ENCODE measurements around the gene ENTPD2. TPM values are rescaled to one million over a fixed set of nuclear protein-coding genes. Genes with fewer than 3 reads are reported as not detected.
"Not testable (repeated sequence)": the region's sequence is repeated elsewhere in the genome, so short reads cannot be mapped to it uniquely, and the experiment has no call there.

ENTPD2 gene
- total RNA-seq, 2 donors from 2014 or later, result 0.41 to 0.67 TPM

DNA sequence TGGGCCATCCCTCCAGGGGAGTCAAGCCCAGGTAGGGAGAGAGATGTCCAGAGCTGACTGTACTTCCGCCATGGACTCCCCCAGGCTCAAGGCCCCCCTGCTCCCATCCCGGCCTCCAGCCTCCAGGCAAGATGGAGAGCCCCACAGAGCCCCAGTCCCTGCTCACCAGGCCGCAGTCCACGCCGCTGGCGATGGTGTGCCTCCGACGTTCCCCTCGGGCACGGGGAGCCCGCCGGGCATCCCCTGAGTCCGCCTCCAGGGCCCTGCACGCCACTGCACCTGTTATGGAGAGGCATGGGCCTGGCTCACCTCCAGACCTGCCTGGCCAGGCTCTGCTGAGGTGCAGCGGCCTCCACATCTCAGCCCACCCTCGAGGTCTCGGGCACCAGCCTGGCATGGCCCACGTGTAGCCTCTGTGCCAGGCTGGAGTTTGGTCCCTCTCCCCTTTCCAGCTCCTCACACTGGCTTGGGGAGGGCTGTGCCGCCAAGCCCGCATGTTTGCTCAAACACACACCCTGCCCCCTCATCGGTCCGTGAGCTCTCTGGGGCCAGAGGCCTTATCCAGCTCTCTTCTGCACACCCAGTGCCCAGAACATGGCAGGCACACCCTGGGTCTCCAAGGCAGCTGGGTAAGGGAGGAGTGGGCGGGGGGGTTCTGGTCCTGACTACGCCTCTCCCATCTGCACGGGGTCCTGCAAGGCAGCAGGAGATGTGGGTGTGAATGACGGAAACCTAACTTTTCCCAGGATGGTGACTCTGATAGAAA is 12.4 kb upstream of the ENTPD2 start:
- no peak for DNase-seq (ENCODE audit: low spot score)
- Histone ChIP-seq H3K36me3 (no peaks in the 10 kb centered on the region), H3K4me1 (peaks cover 0 to 17% of the 10 kb centered on the region in 2 donors), H3K9me3 (no peaks in the 10 kb centered on the region), H3K27ac (no peak overlapping the region), H3K27me3 (peaks cover 0 to 3% of the 10 kb centered on the region in 2 donors), H3K4me3 (no peak overlapping the region)
- TF ChIP-seq, protein P1, sequence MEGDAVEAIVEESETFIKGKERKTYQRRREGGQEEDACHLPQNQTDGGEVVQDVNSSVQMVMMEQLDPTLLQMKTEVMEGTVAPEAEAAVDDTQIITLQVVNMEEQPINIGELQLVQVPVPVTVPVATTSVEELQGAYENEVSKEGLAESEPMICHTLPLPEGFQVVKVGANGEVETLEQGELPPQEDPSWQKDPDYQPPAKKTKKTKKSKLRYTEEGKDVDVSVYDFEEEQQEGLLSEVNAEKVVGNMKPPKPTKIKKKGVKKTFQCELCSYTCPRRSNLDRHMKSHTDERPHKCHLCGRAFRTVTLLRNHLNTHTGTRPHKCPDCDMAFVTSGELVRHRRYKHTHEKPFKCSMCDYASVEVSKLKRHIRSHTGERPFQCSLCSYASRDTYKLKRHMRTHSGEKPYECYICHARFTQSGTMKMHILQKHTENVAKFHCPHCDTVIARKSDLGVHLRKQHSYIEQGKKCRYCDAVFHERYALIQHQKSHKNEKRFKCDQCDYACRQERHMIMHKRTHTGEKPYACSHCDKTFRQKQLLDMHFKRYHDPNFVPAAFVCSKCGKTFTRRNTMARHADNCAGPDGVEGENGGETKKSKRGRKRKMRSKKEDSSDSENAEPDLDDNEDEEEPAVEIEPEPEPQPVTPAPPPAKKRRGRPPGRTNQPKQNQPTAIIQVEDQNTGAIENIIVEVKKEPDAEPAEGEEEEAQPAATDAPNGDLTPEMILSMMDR (IDR thresholded peaks at IDR 0.05), result no peak

- Histone ChIP-seq H3K36me3 (no peaks in the 10 kb centered on the region), H3K4me1 (peaks cover 0 to 9% of the 10 kb centered on the region in 2 donors), H3K27me3 (peaks cover 0 to 3% of the 10 kb centered on the region in 2 donors), H3K27ac (no peak overlapping the region), H3K4me3 (no peak overlapping the region), H3K9me3 (no peaks in the 10 kb centered on the region)
- TF ChIP-seq, protein P1 (IDR thresholded peaks at IDR 0.05), result no peak
- DNase-seq (ENCODE audit: low spot score), result no peak
Measured at GRCh38 chr9:137065336-137065967, 11.6 kb upstream of the ENTPD2 start.

DNA sequence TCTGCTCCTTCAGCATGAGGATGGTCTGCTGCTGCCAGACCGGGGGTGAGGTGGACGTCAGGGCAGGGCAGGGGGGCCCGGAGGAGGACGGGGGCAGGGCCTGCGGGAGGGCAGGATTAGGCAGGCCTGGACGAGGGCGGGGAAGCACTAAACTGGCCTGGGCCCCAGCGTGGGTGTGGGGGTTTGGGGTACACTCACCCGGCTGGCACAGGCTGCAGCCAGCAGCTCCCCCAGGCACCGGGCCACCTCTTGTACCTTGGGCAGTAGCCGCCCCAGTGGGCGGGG is 11.0 kb upstream of the ENTPD2 start:
- Histone ChIP-seq H3K9me3 (no peaks in the 10 kb centered on the region), H3K4me3 (no peak overlapping the region), H3K4me1 (peaks cover 0 to 9% of the 10 kb centered on the region in 2 donors), H3K36me3 (no peaks in the 10 kb centered on the region), H3K27me3 (peaks cover 0 to 3% of the 10 kb centered on the region in 2 donors), H3K27ac (no peak overlapping the region)
- TF ChIP-seq, protein P1 (IDR thresholded peaks at IDR 0.05), result no peak
- DNase-seq (ENCODE audit: low spot score), result no peak

DNA sequence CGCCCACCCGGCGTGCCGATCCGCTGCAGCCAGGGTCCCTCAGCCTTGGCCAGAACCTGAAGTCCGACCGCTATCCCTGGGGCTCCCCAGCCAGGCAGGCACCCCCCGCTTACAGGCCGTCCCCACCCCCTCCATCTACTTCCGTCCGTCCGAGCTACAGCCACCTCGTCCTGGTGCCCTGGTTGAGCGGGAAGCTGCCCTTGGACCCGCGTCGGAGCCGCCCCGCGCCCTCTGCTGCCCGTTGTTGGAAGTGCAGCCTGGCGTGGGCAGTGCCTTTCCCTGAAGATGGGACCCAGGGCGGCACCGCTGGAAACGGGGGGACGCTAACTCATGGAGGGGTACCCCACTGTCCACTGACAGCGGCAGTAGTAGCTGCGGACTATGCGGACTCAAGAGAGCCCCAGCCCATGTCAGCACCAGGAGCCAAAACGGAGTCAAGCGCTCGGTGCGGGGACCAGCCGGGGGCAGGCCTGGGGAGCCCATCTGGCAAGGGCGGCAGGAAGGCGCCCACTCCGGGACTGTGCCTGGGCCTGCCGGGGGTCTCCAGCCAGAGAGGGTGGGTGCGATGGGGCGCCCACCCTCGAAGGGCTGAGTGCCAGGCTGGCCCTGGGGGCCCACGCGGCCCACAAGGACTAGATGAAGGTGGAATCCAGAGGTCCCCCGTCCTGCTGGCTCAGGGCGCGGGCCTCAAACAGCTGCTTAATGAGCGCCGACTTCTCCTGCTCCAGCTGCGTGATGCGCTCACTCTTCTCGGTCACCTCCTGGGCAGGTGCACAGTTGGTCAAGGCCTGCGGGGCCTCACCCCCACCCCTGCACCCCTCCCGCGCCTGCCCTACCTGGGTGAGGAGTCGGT is 10.4 kb upstream of the ENTPD2 start:
- Histone ChIP-seq H3K36me3 (no peaks in the 10 kb centered on the region), H3K4me1 (peaks cover 0 to 9% of the 10 kb centered on the region in 2 donors), H3K27ac (no peak overlapping the region), H3K27me3 (peaks cover 0 to 3% of the 10 kb centered on the region in 2 donors), H3K9me3 (no peaks in the 10 kb centered on the region), H3K4me3 (no peak overlapping the region)
- TF ChIP-seq, protein P1 (IDR thresholded peaks at IDR 0.05), result peak; percentile 99
- no peak for DNase-seq (ENCODE audit: low spot score)

DNA sequence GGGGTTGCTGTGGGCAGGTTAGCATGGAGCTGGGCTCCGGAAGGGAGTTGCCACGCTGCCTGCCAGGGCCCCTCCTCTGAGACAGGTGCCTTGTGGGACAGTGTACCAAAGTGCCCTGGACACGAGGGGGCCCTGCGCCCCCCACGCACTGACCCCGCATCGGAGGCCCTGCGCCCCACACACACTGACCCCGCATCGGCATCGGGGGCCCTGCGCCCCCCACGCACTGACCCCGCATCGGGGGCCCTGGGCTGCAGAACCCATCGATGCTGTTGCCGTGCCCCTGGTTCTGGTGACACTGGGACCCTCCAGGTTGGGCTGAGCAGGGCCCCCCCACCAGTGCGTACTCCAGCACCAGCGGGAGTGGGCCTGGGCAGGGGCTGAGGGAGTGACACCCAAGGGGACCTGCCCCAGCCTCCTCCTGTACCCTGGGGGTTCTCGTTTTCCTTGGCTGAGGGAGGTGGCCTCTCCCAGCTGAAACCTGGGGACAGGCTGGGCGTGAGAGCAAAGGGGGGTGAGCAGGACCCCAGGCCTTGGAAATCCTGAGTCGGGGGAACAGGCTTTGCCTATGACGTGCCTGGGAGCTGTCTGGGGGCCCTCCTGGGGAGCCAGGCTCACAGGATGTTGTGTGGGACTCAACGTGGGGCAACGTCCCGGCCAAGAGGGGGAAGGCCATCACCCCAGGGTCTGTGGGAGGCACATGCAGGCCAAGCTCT is 9.6 kb upstream of the ENTPD2 start:
- Histone ChIP-seq H3K27me3 (peaks cover 0 to under 1% of the 10 kb centered on the region in 2 donors), H3K36me3 (no peaks in the 10 kb centered on the region), H3K27ac (no peak overlapping the region), H3K4me1 (peaks cover 0 to 9% of the 10 kb centered on the region in 2 donors), H3K4me3 (no peak overlapping the region), H3K9me3 (no peaks in the 10 kb centered on the region)
- no peak for DNase-seq (ENCODE audit: low spot score)
- TF ChIP-seq, protein P1 (IDR thresholded peaks at IDR 0.05), result no peak

DNA sequence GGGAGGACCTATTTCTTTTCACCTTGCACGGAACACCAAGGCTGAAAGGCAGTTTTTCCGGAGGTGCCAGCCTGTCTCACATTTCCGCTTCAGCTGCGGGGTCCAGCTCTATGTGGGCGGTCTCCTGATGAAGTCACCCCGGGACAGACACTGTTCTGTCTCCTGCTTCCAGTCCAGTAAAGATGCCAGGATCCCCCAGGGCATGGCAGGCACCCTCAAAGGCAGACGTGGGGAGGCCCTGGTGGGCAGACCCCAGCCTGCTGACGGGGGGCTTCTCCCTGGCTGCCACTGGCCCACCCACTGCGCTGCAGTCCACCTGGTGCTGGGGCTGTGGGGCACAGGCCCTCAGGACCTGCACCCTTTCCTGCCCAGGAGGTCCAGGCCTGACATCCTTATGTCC is 8.9 kb upstream of the ENTPD2 start:
- not testable (repeated sequence) for H3K36me3 ChIP-seq; DNase-seq (ENCODE audit: low spot score); H3K4me3 ChIP-seq; H3K27ac ChIP-seq; H3K9me3 ChIP-seq; H3K4me1 ChIP-seq; H3K27me3 ChIP-seq

All from right atrium auricular region (tissue), 2 donors.